SU-DHL-6 (cell line): ENCODE data around the gene SLC24A3.

ENCODE experiments used
- H2AFZ ChIP-seq: fragments of 200-600 bp; sonication (generic); 2 replicates; pipeline ENCODE4 v1.6.1; 2014; ENCODE audit warnings: low read depth, mild to moderate bottlenecking, moderate library complexity, mixed read lengths, antibody characterized with exemption, low read length; ENCODE audit not compliant: severe bottlenecking
- H3F3A ChIP-seq: fragments of 200-600 bp; shearing (Covaris generic); 2 replicates; pipeline ENCODE4 v1.6.0; 2016; ENCODE audit warnings: antibody characterized with exemption, mild to moderate bottlenecking; ENCODE audit not compliant: insufficient read depth
- H3K27ac ChIP-seq: fragments of 200-600 bp; sonication (generic); 2 replicates; pipeline ENCODE4 v1.5.1; 2016; ENCODE audit warnings: low read depth, mild to moderate bottlenecking, low read length, moderate library complexity, mixed read lengths
- H3K27me3 ChIP-seq: fragments of 200-600 bp; sonication (generic), shearing (Covaris generic); 2 replicates; pipeline ENCODE4 v1.6.0; 2014; ENCODE audit warnings: mild to moderate bottlenecking, low read length
- H3K36me3 ChIP-seq: fragments of 200-600 bp; sonication (generic); 2 replicates; pipeline ENCODE4 v1.6.1; 2014; ENCODE audit warnings: mild to moderate bottlenecking, low read length, mixed read lengths
- H3K4me2 ChIP-seq: fragments of 300-600, 200-600 bp; shearing (Covaris generic), sonication (generic); 2 replicates; pipeline ENCODE4 v1.6.0; 2014; ENCODE audit warnings: low read length, low read depth, mild to moderate bottlenecking; ENCODE audit not compliant: poor library complexity, severe bottlenecking
- H3K4me3 ChIP-seq: fragments of 200-600 bp; sonication (generic); 2 replicates; pipeline ENCODE4 v1.5.1; 2014; ENCODE audit warnings: antibody characterized with exemption, low read length, mild to moderate bottlenecking, mixed read lengths; ENCODE audit not compliant: insufficient read depth, poor library complexity, severe bottlenecking
- H3K79me2 ChIP-seq: fragments of 200-600 bp; sonication (generic); 2 replicates; pipeline ENCODE4 v1.6.1; 2014; ENCODE audit warnings: mild to moderate bottlenecking, low read length, moderate library complexity; ENCODE audit not compliant: insufficient read depth
- H3K9ac ChIP-seq: fragments of 200-600 bp; sonication (generic); 2 replicates; pipeline ENCODE4 v1.7.0; 2014; ENCODE audit warnings: mild to moderate bottlenecking, low read length
- H3K9me2 ChIP-seq: fragments of 200-600 bp; sonication (generic); replicated peaks from 2 replicates; pipeline ENCODE4 v1.6.1; 2014; ENCODE audit warnings: low read length; ENCODE audit not compliant: insufficient read depth
- H3K9me3 ChIP-seq: fragments of 200-600 bp; sonication (generic); 2 replicates; pipeline ENCODE4 v1.6.1; 2014; ENCODE audit warnings: low read length, mixed read lengths; ENCODE audit not compliant: insufficient read depth
- H4K20me1 ChIP-seq: fragments of 200-600 bp; sonication (generic); 2 replicates; pipeline ENCODE4 v1.6.1; 2014; ENCODE audit warnings: low read depth, mild to moderate bottlenecking, antibody characterized with exemption, low read length, moderate library complexity, mixed read lengths
- CTCF ChIP-seq: fragments of 200-600 bp; sonication (generic); IDR thresholded peaks from one replicate; pipeline ENCODE4 v1.5.1; 2017; ENCODE audit warnings: antibody characterized with exemption, mild to moderate bottlenecking, low read length, moderate library complexity; ENCODE audit not compliant: insufficient read depth, poor library complexity, severe bottlenecking
- EZH2phosphoT487 ChIP-seq: fragments of 200-600 bp; sonication (generic), shearing (Covaris generic); conservative IDR thresholded peaks from 2 replicates; pipeline ENCODE4 v1.6.1; 2018; ENCODE audit warnings: mild to moderate bottlenecking, antibody characterized with exemption, low read length, moderate library complexity, mixed read lengths

SLC24A3 gene

DNA sequence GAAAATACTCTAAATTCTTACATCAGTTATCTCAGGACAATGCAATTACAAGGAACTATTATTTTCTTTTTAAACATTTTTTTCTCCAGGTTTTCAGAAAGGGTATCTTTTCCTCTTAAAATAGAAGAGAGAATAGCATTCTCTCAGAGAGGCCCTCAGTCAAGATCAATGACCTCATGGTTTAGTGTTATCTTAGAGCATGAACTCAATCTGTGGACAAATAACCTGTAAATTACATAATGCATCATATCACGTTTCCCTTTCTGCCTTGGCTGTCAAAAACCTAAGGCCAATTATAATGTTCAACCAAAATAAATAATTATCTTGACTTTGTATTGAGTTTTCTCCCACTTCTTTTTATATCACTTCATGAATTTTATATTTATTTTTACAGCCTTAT, 202.2 kb downstream of the SLC24A3 start:
- no peak overlapping the region for H3K4me2 ChIP-seq
- H3K27me3 ChIP-seq = no peaks in the 10 kb centered on the region
- H3F3A ChIP-seq = no peaks in the 10 kb centered on the region
- H4K20me1 ChIP-seq = no peaks in the 10 kb centered on the region
- no peak overlapping the region for H3K27ac ChIP-seq
- no peak overlapping the region for H3K9ac ChIP-seq
- no peaks in the 10 kb centered on the region for H3K79me2 ChIP-seq
- H2AFZ ChIP-seq = no peak overlapping the region
- H3K9me2 ChIP-seq = no peaks in the 10 kb centered on the region
- no peak overlapping the region for H3K4me3 ChIP-seq
- no peaks in the 10 kb centered on the region for H3K9me3 ChIP-seq
- H3K36me3 ChIP-seq = no peaks in the 10 kb centered on the region
- TF ChIP-seq CTCF (no peak), EZH2phosphoT487 (no peak)

DNA sequence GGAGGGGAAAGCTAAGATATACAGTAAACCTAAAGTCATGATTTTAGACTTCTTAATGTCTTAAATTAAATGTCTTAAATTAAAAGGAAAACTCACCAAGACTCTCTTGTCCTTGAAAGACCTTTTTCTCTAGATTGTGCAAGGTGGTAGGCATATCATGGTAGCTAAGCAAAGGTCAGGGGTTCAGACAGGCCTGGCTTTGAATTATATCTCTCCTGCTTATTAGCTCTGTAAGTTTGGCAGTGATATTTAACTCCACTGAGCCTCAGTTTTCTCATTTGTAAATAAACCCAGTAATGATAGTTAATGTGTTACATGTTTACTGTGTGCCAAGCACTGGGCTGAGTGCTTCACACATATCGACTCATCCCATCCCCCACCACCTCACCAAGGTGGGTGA, 203.3 kb downstream of the SLC24A3 start:
- TF ChIP-seq CTCF = no peak
- TF ChIP-seq EZH2phosphoT487 = no peak

GRCh38 chr20:19416627-19417026, 204.2 kb downstream of the SLC24A3 start:
- TF ChIP-seq EZH2phosphoT487 (no peak), CTCF (no peak)
- no peaks in the 10 kb centered on the region for H3K36me3 ChIP-seq
- H3F3A ChIP-seq = no peaks in the 10 kb centered on the region
- no peaks in the 10 kb centered on the region for H3K9me2 ChIP-seq
- H3K27ac ChIP-seq = no peak overlapping the region
- no peak overlapping the region for H3K4me3 ChIP-seq
- no peak overlapping the region for H3K4me2 ChIP-seq
- H3K79me2 ChIP-seq = no peaks in the 10 kb centered on the region
- H4K20me1 ChIP-seq = no peaks in the 10 kb centered on the region
- H3K9me3 ChIP-seq = no peaks in the 10 kb centered on the region
- no peaks in the 10 kb centered on the region for H3K27me3 ChIP-seq
- H3K9ac ChIP-seq = no peak overlapping the region
- H2AFZ ChIP-seq = no peak overlapping the region

More for the DNA sequence above, 203.3 kb downstream of the SLC24A3 start:
- H3K4me3 ChIP-seq = no peak overlapping the region
- H3K27ac ChIP-seq = no peak overlapping the region
- H3K27me3 ChIP-seq = no peaks in the 10 kb centered on the region
- no peak overlapping the region for H3K4me2 ChIP-seq
- H3K9ac ChIP-seq = no peak overlapping the region
- H3K9me2 ChIP-seq = no peaks in the 10 kb centered on the region
- H2AFZ ChIP-seq = no peak overlapping the region
- no peaks in the 10 kb centered on the region for H3F3A ChIP-seq
- H3K79me2 ChIP-seq = no peaks in the 10 kb centered on the region
- H4K20me1 ChIP-seq = no peaks in the 10 kb centered on the region
- no peaks in the 10 kb centered on the region for H3K9me3 ChIP-seq
- no peaks in the 10 kb centered on the region for H3K36me3 ChIP-seq
